Liver (tissue), 9 donors: ENCODE data around the gene FRMD5. TPM values are rescaled to one million over a fixed set of nuclear protein-coding genes. Genes with fewer than 3 reads are reported as not detected.

Experiments
- DNase-seq: peaks from one replicate; pipeline ENCODE4 v3.0.0-alpha.2; 2017; ENCODE audit warnings: low spot score
- H3K27ac ChIP-seq, 2 donors: one replicate each; pipeline ENCODE4 v1.7.0; 2013; ENCODE audit warnings: inconsistent platforms in 2 of 2, low read length in 2 of 2, control low read depth in 1 of 2, low read depth in 1 of 2, mild to moderate bottlenecking in 1 of 2
- H3K27me3 ChIP-seq, 4 donors: one replicate each; pipeline versions ENCODE4 v1.6.1 to v1.7.0; 2013; ENCODE audit warnings: low read length in 3 of 4, inconsistent platforms in 1 of 4, mild to moderate bottlenecking in 1 of 4, moderate library complexity in 1 of 4; ENCODE audit not compliant: control insufficient read depth in 4 of 4, insufficient read depth in 4 of 4
- H3K36me3 ChIP-seq, 4 donors: one replicate each; pipeline versions ENCODE4 v1.6.1 to v1.7.0; 2013; ENCODE audit warnings: low read length in 3 of 4, mild to moderate bottlenecking in 3 of 4, low read depth in 1 of 4, moderate library complexity in 1 of 4; ENCODE audit not compliant: control insufficient read depth in 4 of 4, insufficient read depth in 3 of 4
- H3K4me1 ChIP-seq, 4 donors: one replicate each; pipeline versions ENCODE4 v1.6.1 to v1.7.0; 2013; ENCODE audit warnings: low read length in 3 of 4, mild to moderate bottlenecking in 3 of 4, moderate library complexity in 1 of 4; ENCODE audit not compliant: control insufficient read depth in 4 of 4, insufficient read depth in 4 of 4
- H3K4me3 ChIP-seq, 3 donors: one replicate each; pipeline versions ENCODE4 v1.6.1 to v1.7.0; 2013; ENCODE audit warnings: low read length in 3 of 3, control low read depth in 1 of 3, low read depth in 1 of 3, mild to moderate bottlenecking in 1 of 3
- H3K9ac ChIP-seq, 2 donors: one replicate each; pipeline ENCODE4 v1.7.0; 2013; ENCODE audit warnings: low read length in 2 of 2, mild to moderate bottlenecking in 2 of 2, moderate library complexity in 2 of 2, control low read depth in 1 of 2, low read depth in 1 of 2
- H3K9me3 ChIP-seq, 4 donors: one replicate each; pipeline versions ENCODE4 v1.6.1 to v1.7.0; 2013; ENCODE audit warnings: low read length in 3 of 4; ENCODE audit not compliant: control insufficient read depth in 4 of 4
- ATF3 ChIP-seq: IDR thresholded peaks from 2 replicates; pipeline ENCODE4 v1.6.1; 2016; ENCODE audit warnings: antibody characterized with exemption
- EGR1 ChIP-seq, 2 donors: IDR thresholded peaks; 2 replicates each; pipeline ENCODE4 v1.6.1; 2016 to 2018; ENCODE audit warnings: antibody characterized with exemption in 2 of 2, low read depth in 2 of 2
- FOXA1 ChIP-seq: IDR thresholded peaks from 2 replicates; pipeline ENCODE4 v1.6.1; 2016; ENCODE audit warnings: antibody characterized with exemption
- FOXA2 ChIP-seq: IDR thresholded peaks from 2 replicates; pipeline ENCODE4 v1.6.1; 2016; ENCODE audit warnings: antibody characterized with exemption
- GABPA ChIP-seq, 2 donors: IDR thresholded peaks in 1 of 2; conservative IDR thresholded peaks in 1 of 2; 2 replicates each; pipeline ENCODE4 v1.6.1; 2016; ENCODE audit warnings: antibody characterized with exemption in 2 of 2, mild to moderate bottlenecking in 1 of 2, moderate library complexity in 1 of 2
- HNF4A ChIP-seq, 2 donors: conservative IDR thresholded peaks; 2 replicates each; pipeline ENCODE4 v1.6.1; 2016; ENCODE audit warnings: antibody characterized with exemption in 2 of 2, mild to moderate bottlenecking in 2 of 2
- HNF4G ChIP-seq: IDR thresholded peaks from 2 replicates; pipeline ENCODE4 v1.6.1; 2016; ENCODE audit warnings: antibody characterized with exemption
- JUND ChIP-seq, 2 donors: IDR thresholded peaks; 2 replicates each; pipeline ENCODE4 v1.6.1; 2016; ENCODE audit warnings: antibody characterized with exemption in 2 of 2
- NR2F2 ChIP-seq: IDR thresholded peaks from 2 replicates; pipeline ENCODE4 v1.6.1; 2016; ENCODE audit warnings: antibody characterized with exemption
- RAD21 ChIP-seq, 2 donors: IDR thresholded peaks; 2 replicates each; pipeline ENCODE4 v1.6.1; 2016; ENCODE audit warnings: antibody characterized with exemption in 2 of 2, mild to moderate bottlenecking in 2 of 2
- REST ChIP-seq: IDR thresholded peaks from 2 replicates; pipeline ENCODE4 v1.6.1; 2016; ENCODE audit warnings: antibody characterized with exemption, mild to moderate bottlenecking
- RXRA ChIP-seq, 2 donors: IDR thresholded peaks; 2 replicates each; pipeline ENCODE4 v1.6.1; 2017 to 2018; ENCODE audit warnings: antibody characterized with exemption in 2 of 2, mild to moderate bottlenecking in 1 of 2
- SP1 ChIP-seq: IDR thresholded peaks from 2 replicates; pipeline ENCODE4 v1.6.1; 2018; ENCODE audit warnings: antibody characterized with exemption, mild to moderate bottlenecking
- TAF1 ChIP-seq: conservative IDR thresholded peaks from 2 replicates; pipeline ENCODE4 v1.6.1; 2016; ENCODE audit warnings: antibody characterized with exemption, mild to moderate bottlenecking
- YY1 ChIP-seq: IDR thresholded peaks from 2 replicates; pipeline ENCODE4 v1.6.1; 2016; ENCODE audit warnings: antibody characterized with exemption, mild to moderate bottlenecking
- ZBTB33 ChIP-seq: IDR thresholded peaks from 2 replicates; pipeline ENCODE4 v1.6.1; 2016; ENCODE audit warnings: antibody characterized with exemption
- WGBS: extraction: QIAGEN DNeasy Blood & Tissue Kit; methylation state at CpG from one replicate; pipeline ENCODE4 v1.1.7; 2013; 5-methylcytosine and 5-hydroxymethylcytosine counted together
- polyA plus RNA-seq, 2 donors: library from polyadenylated mRNA; stranded (reverse) in 1 of 2; unstranded in 1 of 2; fragments of 200-250 nt in 1 of 2; fragments of >200 nt in 1 of 2; fragmentation: Nextera tagmentation in 1 of 2; extraction: Ambion mirVana in 1 of 2; gene quantifications; one replicate each; pipeline versions ENCODE4 v1.2.1 to v1.2.3, GENCODE V29; 2013 to 2015
- total RNA-seq, 2 donors: library from RNA; depleted of rRNA; stranded (reverse); fragments of >200 nt; gene quantifications; one replicate each; pipeline ENCODE4 v1.2.3, GENCODE V29; 2014
- TF ChIP-seq, protein P1 (sequence below): fragments of 150-350 bp; IDR thresholded peaks from 2 replicates; pipeline ENCODE4 v1.5.1; 2017; ENCODE audit warnings: improper control_type of control experiment, low read depth, low read length; ENCODE audit not compliant: missing input control
- TF ChIP-seq, protein P2 (sequence below): IDR thresholded peaks from 2 replicates; pipeline ENCODE4 v1.6.1; 2016; ENCODE audit warnings: antibody characterized with exemption
- donor health status: healthy.
- donor health status: healthy.
- donor health status: healthy.
- donor health status: healthy.
- donor health status: healthy.

The FRMD5 gene
- total and polyA plus RNA-seq, 4 donors = 0.01 to 0.25 TPM; not detected in 2

DNA sequence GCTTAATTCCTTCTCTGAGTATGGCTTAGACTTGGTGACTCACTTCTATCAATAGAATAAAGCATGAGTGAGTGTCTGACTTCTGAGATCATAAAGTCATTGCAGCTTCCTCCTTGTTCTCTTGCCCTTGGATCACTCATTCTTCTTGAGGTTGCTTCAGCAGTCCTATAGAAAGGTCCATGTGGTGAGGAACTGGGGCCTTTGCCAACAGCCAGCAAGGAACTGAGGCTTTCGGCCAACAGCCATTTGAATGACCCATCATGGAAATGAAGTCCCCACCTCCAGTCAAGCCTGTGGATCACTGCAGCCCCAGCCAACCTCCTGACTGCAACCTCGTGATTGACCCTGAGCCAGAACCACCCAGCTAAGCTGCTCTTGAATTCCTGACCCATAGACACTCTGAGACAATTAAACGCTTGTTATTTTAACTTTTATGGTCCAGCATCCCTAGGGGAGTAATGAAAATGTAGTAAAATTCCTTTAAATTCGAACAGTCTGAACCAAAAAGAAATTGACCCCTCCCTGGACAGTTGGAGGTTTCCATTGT is 283.8 kb downstream of the FRMD5 start (continued):
- no peak for TF ChIP-seq TAF1
- TF ChIP-seq, protein P1, sequence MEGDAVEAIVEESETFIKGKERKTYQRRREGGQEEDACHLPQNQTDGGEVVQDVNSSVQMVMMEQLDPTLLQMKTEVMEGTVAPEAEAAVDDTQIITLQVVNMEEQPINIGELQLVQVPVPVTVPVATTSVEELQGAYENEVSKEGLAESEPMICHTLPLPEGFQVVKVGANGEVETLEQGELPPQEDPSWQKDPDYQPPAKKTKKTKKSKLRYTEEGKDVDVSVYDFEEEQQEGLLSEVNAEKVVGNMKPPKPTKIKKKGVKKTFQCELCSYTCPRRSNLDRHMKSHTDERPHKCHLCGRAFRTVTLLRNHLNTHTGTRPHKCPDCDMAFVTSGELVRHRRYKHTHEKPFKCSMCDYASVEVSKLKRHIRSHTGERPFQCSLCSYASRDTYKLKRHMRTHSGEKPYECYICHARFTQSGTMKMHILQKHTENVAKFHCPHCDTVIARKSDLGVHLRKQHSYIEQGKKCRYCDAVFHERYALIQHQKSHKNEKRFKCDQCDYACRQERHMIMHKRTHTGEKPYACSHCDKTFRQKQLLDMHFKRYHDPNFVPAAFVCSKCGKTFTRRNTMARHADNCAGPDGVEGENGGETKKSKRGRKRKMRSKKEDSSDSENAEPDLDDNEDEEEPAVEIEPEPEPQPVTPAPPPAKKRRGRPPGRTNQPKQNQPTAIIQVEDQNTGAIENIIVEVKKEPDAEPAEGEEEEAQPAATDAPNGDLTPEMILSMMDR = no peak

- no peak overlapping the region for H3K9ac ChIP-seq
- no peaks in the 10 kb centered on the region for H3K9me3 ChIP-seq
- TF ChIP-seq HNF4A (conservative IDR thresholded peaks at IDR 0.05) (no peak), FOXA1 (no peak), ZBTB33 (no peak), SP1 (no peak), JUND (IDR thresholded peaks at IDR 0.05) (no peak), FOXA2 (no peak), EGR1 (IDR thresholded peaks at IDR 0.05; ENCODE audit: low read depth in 2 of 2) (no peak), YY1 (no peak), GABPA (IDR thresholded peaks at IDR 0.05 in 1 of 2, conservative IDR thresholded peaks at IDR 0.05 in 1 of 2) (no peak), RXRA (IDR thresholded peaks at IDR 0.05) (no peak), TAF1 (no peak), RAD21 (IDR thresholded peaks at IDR 0.05) (no peak), HNF4G (no peak), NR2F2 (no peak), REST (no peak), ATF3 (no peak)
- TF ChIP-seq, protein P1 = no peak
- TF ChIP-seq, protein P2, sequence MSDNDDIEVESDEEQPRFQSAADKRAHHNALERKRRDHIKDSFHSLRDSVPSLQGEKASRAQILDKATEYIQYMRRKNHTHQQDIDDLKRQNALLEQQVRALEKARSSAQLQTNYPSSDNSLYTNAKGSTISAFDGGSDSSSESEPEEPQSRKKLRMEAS = no peak
- no peaks in the 10 kb centered on the region for H3K36me3 ChIP-seq
- H3K27ac ChIP-seq = no peak overlapping the region
- 79% methylated on average over 4 of the region's 4 CpGs for WGBS
- no peaks in the 10 kb centered on the region for H3K4me1 ChIP-seq
- DNase-seq = no peak
- no peak overlapping the region for H3K4me3 ChIP-seq
- H3K27me3 ChIP-seq = no peaks in the 10 kb centered on the region
These were observed 286.5 kb downstream of the FRMD5 start for GRCh38 chr15:43908516-43909050.
